ENCODE data around the gene MRO. TPM values are rescaled to one million over a fixed set of nuclear protein-coding genes. Genes with fewer than 3 reads are reported as not detected.

Gene MRO
- total and polyA plus RNA-seq, 4 experiments from 2014 or later = not detected

GRCh38 chr18:50848061-50848551, 28.3 kb upstream of the MRO start:
- intact Hi-C loops (cut with micrococcal nuclease) = no loop called here
- Mint-ChIP-seq H3K27me3 (peaks cover 0 to 9% of the 10 kb centered on the region in 2 donors), H3K4me3 (no peak overlapping the region), H3K9me3 (no peaks in the 10 kb centered on the region), H3K4me1 (peaks cover 0 to 1% (median 0%) of the 10 kb centered on the region in 4 donors), H3K36me3 (peaks cover 0 to 5% of the 10 kb centered on the region in 2 donors), H3K27ac (no peak overlapping the region)
- Histone ChIP-seq H3K36me3 (ENCODE audit: insufficient read depth, low read length) (no peaks in the 10 kb centered on the region), H3K27me3 (ENCODE audit: insufficient read depth, low read length) (no peaks in the 10 kb centered on the region), H3K9me3 (ENCODE audit: control insufficient read depth in 1 of 2, low read length in 2 of 2) (no peaks in the 10 kb centered on the region), H3K4me1 (ENCODE audit: insufficient read depth, low read length) (no peaks in the 10 kb centered on the region), H3K4me3 (ENCODE audit: low read length in 2 of 2) (no peak overlapping the region), H3K27ac (ENCODE audit: low read depth, low read length) (no peak overlapping the region)
- POLR2A ChIA-PET (ENCODE audit: partially characterized antibody) = interaction anchor here (1.0 kb wide), 1 partner anchor 182 kb away, joined by 3 read pairs; the partner anchor contains the start of gene SMAD4
- CTCF ChIA-PET (ENCODE audit: partially characterized antibody) = interaction anchor here (0.7 kb wide), 1 partner anchor 123 kb away, joined by 3 read pairs; no protein-coding TSS in a partner anchor
- DNase-seq = no peak

DNA sequence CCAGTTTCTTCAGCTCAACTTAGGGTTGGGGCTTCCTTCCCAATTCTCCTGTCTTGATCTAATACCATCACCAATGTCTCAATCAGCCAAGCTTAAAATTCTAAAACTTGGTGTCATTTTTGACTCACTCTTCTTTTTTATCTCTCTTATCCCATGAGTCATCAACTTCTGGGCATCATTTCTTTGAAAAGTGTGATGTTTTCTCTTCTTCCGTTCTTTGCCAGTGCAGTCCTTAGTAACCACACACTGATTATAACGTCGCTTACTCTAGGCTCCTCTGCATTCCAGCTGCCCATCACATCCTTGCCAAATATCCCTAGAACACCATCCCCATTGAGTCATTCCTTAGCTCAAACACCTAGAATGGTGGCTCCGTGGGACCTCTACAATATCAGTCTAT, 27.4 kb upstream of the MRO start:
- no peaks in the 10 kb centered on the region for H3K4me1 ChIP-seq (ENCODE audit: insufficient read depth, low read length)
- peaks cover 0 to 1% (median 0%) of the 10 kb centered on the region in 4 donors for H3K4me1 Mint-ChIP-seq
- intact Hi-C loops (cut with micrococcal nuclease) = no loop called here
- no peaks in the 10 kb centered on the region for H3K27me3 ChIP-seq (ENCODE audit: insufficient read depth, low read length)
- no peak for DNase-seq
- H3K9me3 Mint-ChIP-seq = no peaks in the 10 kb centered on the region
- H3K36me3 Mint-ChIP-seq = no peaks in the 10 kb centered on the region
- H3K27ac Mint-ChIP-seq = no peak overlapping the region
- no peak overlapping the region for H3K27ac ChIP-seq (ENCODE audit: low read depth, low read length)
- CTCF ChIA-PET (ENCODE audit: partially characterized antibody) = interaction anchor here (0.7 kb wide), 1 partner anchor 19 kb away, joined by 3 read pairs; no protein-coding TSS in a partner anchor
- no peaks in the 10 kb centered on the region for H3K9me3 ChIP-seq (ENCODE audit: control insufficient read depth in 1 of 2, low read length in 2 of 2)
- H3K4me3 Mint-ChIP-seq = no peak overlapping the region
- H3K4me3 ChIP-seq (ENCODE audit: low read length in 2 of 2) = no peak overlapping the region
- H3K27me3 Mint-ChIP-seq = peaks cover 0 to 8% of the 10 kb centered on the region in 2 donors
- POLR2A ChIA-PET (ENCODE audit: partially characterized antibody) = interaction anchor here (1.0 kb wide), 1 partner anchor 183 kb away, joined by 3 read pairs; the partner anchor contains the start of gene SMAD4
- no peaks in the 10 kb centered on the region for H3K36me3 ChIP-seq (ENCODE audit: insufficient read depth, low read length)

- Mint-ChIP-seq H3K27ac (no peak overlapping the region), H3K4me1 (peaks cover 0 to 1% (median 0%) of the 10 kb centered on the region in 4 donors), H3K9me3 (no peaks in the 10 kb centered on the region), H3K36me3 (no peaks in the 10 kb centered on the region), H3K4me3 (no peak overlapping the region), H3K27me3 (peaks cover 1 to 8% of the 10 kb centered on the region in 2 donors)
- Histone ChIP-seq H3K4me1 (ENCODE audit: insufficient read depth, low read length) (no peaks in the 10 kb centered on the region), H3K9me3 (ENCODE audit: control insufficient read depth in 1 of 2, low read length in 2 of 2) (no peaks in the 10 kb centered on the region), H3K27me3 (ENCODE audit: insufficient read depth, low read length) (no peaks in the 10 kb centered on the region), H3K36me3 (ENCODE audit: insufficient read depth, low read length) (no peaks in the 10 kb centered on the region), H3K27ac (ENCODE audit: low read depth, low read length) (no peak overlapping the region), H3K4me3 (ENCODE audit: low read length in 2 of 2) (no peak overlapping the region)
- intact Hi-C loops (cut with micrococcal nuclease) = no loop called here
- no peak for DNase-seq
- POLR2A ChIA-PET (ENCODE audit: partially characterized antibody) = interaction anchor here (1.0 kb wide), 1 partner anchor 34 kb away, joined by 3 read pairs; the partner anchor contains the start of gene ME2
- CTCF ChIA-PET (ENCODE audit: partially characterized antibody) = no interaction called here
Measured at GRCh38 chr18:50844960-50845359, 25.1 kb upstream of the MRO start.

GRCh38 chr18:50844554-50844953, 24.7 kb upstream of the MRO start:
- H3K36me3 ChIP-seq (ENCODE audit: insufficient read depth, low read length) = no peaks in the 10 kb centered on the region
- no peak overlapping the region for H3K27ac ChIP-seq (ENCODE audit: low read depth, low read length)
- no peaks in the 10 kb centered on the region for H3K4me1 ChIP-seq (ENCODE audit: insufficient read depth, low read length)
- CTCF ChIA-PET (ENCODE audit: partially characterized antibody) = no interaction called here
- Mint-ChIP-seq H3K36me3 (no peaks in the 10 kb centered on the region), H3K9me3 (no peaks in the 10 kb centered on the region), H3K27ac (no peak overlapping the region), H3K4me1 (peaks cover 0 to 1% (median 0%) of the 10 kb centered on the region in 4 donors), H3K27me3 (peaks cover 1 to 6% of the 10 kb centered on the region in 2 donors), H3K4me3 (no peak overlapping the region)
- DNase-seq = no peak
- H3K9me3 ChIP-seq (ENCODE audit: control insufficient read depth in 1 of 2, low read length in 2 of 2) = no peaks in the 10 kb centered on the region
- intact Hi-C loops (cut with micrococcal nuclease) = no loop called here
- no peaks in the 10 kb centered on the region for H3K27me3 ChIP-seq (ENCODE audit: insufficient read depth, low read length)
- no peak overlapping the region for H3K4me3 ChIP-seq (ENCODE audit: low read length in 2 of 2)
- POLR2A ChIA-PET (ENCODE audit: partially characterized antibody) = interaction anchor here (1.0 kb wide), 1 partner anchor 35 kb away, joined by 3 read pairs; the partner anchor contains the start of gene ME2

GRCh38 chr18:50842846-50843245, 23.0 kb upstream of the MRO start:
- no peaks in the 10 kb centered on the region for H3K36me3 ChIP-seq (ENCODE audit: insufficient read depth, low read length)
- no peaks in the 10 kb centered on the region for H3K9me3 ChIP-seq (ENCODE audit: control insufficient read depth in 1 of 2, low read length in 2 of 2)
- Mint-ChIP-seq H3K4me1 (peaks cover 0 to 1% (median 0%) of the 10 kb centered on the region in 4 donors), H3K27ac (no peak overlapping the region), H3K27me3 (peaks cover 1 to 9% of the 10 kb centered on the region in 2 donors), H3K9me3 (no peaks in the 10 kb centered on the region), H3K4me3 (no peak overlapping the region), H3K36me3 (no peaks in the 10 kb centered on the region)
- H3K4me1 ChIP-seq (ENCODE audit: insufficient read depth, low read length) = no peaks in the 10 kb centered on the region
- H3K27ac ChIP-seq (ENCODE audit: low read depth, low read length) = no peak overlapping the region
- DNase-seq = no peak
- no peaks in the 10 kb centered on the region for H3K27me3 ChIP-seq (ENCODE audit: insufficient read depth, low read length)
- ChIA-PET CTCF (ENCODE audit: partially characterized antibody) (interaction anchor here (1.1 kb wide), 1 partner anchor 200 kb away, joined by 4 read pairs; no protein-coding TSS in a partner anchor), POLR2A (ENCODE audit: partially characterized antibody) (no interaction called here)
- H3K4me3 ChIP-seq (ENCODE audit: low read length in 2 of 2) = no peak overlapping the region
- intact Hi-C loops (cut with micrococcal nuclease) = no loop called here

DNA sequence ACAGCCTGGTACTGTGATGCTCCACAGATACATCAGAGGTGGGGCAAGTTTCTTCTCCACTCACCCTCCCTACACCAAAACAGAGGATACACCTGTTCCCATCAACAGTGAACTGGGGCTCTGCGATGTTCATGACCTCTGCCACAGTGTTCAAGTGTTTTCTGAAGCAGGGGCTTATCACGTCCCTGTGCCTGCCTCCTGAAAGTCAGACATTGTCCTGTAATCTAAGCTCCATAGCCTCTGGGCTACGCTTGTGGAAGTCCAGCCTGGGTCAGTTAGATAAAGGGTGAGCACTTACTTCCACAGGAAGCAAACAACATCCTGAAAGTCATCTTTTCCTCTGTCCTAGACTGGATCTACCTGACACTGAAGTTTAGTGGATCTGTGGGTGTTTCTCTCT, 20.2 kb upstream of the MRO start:
- Mint-ChIP-seq H3K27ac (no peak overlapping the region), H3K36me3 (no peaks in the 10 kb centered on the region), H3K4me1 (peaks cover 0 to 2% (median 0%) of the 10 kb centered on the region in 4 donors), H3K9me3 (no peaks in the 10 kb centered on the region), H3K4me3 (no peak overlapping the region), H3K27me3 (peaks cover 1 to 6% of the 10 kb centered on the region in 2 donors)
- ChIA-PET POLR2A (ENCODE audit: partially characterized antibody) (no interaction called here), CTCF (ENCODE audit: partially characterized antibody) (no interaction called here)
- H3K36me3 ChIP-seq (ENCODE audit: insufficient read depth, low read length) = no peaks in the 10 kb centered on the region
- H3K27me3 ChIP-seq (ENCODE audit: insufficient read depth, low read length) = no peaks in the 10 kb centered on the region
- H3K9me3 ChIP-seq (ENCODE audit: control insufficient read depth in 1 of 2, low read length in 2 of 2) = no peaks in the 10 kb centered on the region
- no peak for DNase-seq
- H3K4me1 ChIP-seq (ENCODE audit: insufficient read depth, low read length) = no peaks in the 10 kb centered on the region
- no peak overlapping the region for H3K27ac ChIP-seq (ENCODE audit: low read depth, low read length)
- intact Hi-C loops (cut with micrococcal nuclease) = no loop called here
- H3K4me3 ChIP-seq (ENCODE audit: low read length in 2 of 2) = no peak overlapping the region

GRCh38 chr18:50839341-50839740, 19.5 kb upstream of the MRO start:
- Histone ChIP-seq H3K4me3 (ENCODE audit: low read length in 2 of 2) (no peak overlapping the region), H3K27ac (ENCODE audit: low read depth, low read length) (no peak overlapping the region), H3K4me1 (ENCODE audit: insufficient read depth, low read length) (no peaks in the 10 kb centered on the region), H3K27me3 (ENCODE audit: insufficient read depth, low read length) (no peaks in the 10 kb centered on the region), H3K36me3 (ENCODE audit: insufficient read depth, low read length) (no peaks in the 10 kb centered on the region), H3K9me3 (ENCODE audit: control insufficient read depth in 1 of 2, low read length in 2 of 2) (no peaks in the 10 kb centered on the region)
- DNase-seq = no peak
- ChIA-PET POLR2A (ENCODE audit: partially characterized antibody) (no interaction called here), CTCF (ENCODE audit: partially characterized antibody) (interaction anchor here (1.1 kb wide), 1 partner anchor 12 kb away, joined by 3 read pairs; no protein-coding TSS in a partner anchor)
- intact Hi-C loops (cut with micrococcal nuclease) = no loop called here
- H3K4me1 Mint-ChIP-seq = peaks cover 0 to 2% (median 0%) of the 10 kb centered on the region in 4 donors
- no peaks in the 10 kb centered on the region for H3K36me3 Mint-ChIP-seq
- H3K27ac Mint-ChIP-seq = no peak overlapping the region
- no peak overlapping the region for H3K4me3 Mint-ChIP-seq
- H3K9me3 Mint-ChIP-seq = no peaks in the 10 kb centered on the region
- peaks cover 1 to 6% of the 10 kb centered on the region in 2 donors for H3K27me3 Mint-ChIP-seq
